Keratinocyte (primary cell): ENCODE data around the gene CHMP2A. TPM values are rescaled to one million over a fixed set of nuclear protein-coding genes. Genes with fewer than 3 reads are reported as not detected.

Experiments used
- DNase-seq: peaks from one replicate; pipeline ENCODE4 v3.0.0-alpha.2; 2011; ENCODE audit warnings: low read depth, missing footprints, low spot score
- FAIRE-seq: peaks from 2 replicates; lab custom pipeline; 2011; peaks lifted over from hg19 to GRCh38; lab: Jason Lieb, UNC
- H2AFZ ChIP-seq: 2 replicates; pipeline ENCODE4 v1.6.0; 2012; ENCODE audit warnings: low read length, control low read depth, inconsistent platforms; ENCODE audit not compliant: control insufficient read depth
- H3K27ac ChIP-seq: 2 replicates; pipeline ENCODE4 v1.5.1; 2011; ENCODE audit warnings: low read length; ENCODE audit not compliant: control insufficient read depth, insufficient read depth
- H3K27me3 ChIP-seq: 3 replicates; pipeline ENCODE4 v1.6.0; 2011; ENCODE audit warnings: low read length; ENCODE audit not compliant: control insufficient read depth, insufficient read depth; ENCODE audit errors: extremely low read depth
- H3K36me3 ChIP-seq, 2 experiments: 2 replicates in 1 of 2; 3 replicates in 1 of 2; pipeline ENCODE4 v1.5.1; 2011; ENCODE audit warnings: low read length in 2 of 2, mild to moderate bottlenecking in 1 of 2; ENCODE audit not compliant: control insufficient read depth in 2 of 2, insufficient read depth in 2 of 2; ENCODE audit errors: extremely low read depth in 1 of 2
- H3K4me1 ChIP-seq: 3 replicates; pipeline ENCODE4 v1.5.1; 2011; ENCODE audit warnings: low read length; ENCODE audit not compliant: control insufficient read depth, insufficient read depth; ENCODE audit errors: extremely low read depth
- H3K4me2 ChIP-seq: 3 replicates; pipeline ENCODE4 v1.6.0; 2011; ENCODE audit warnings: low read depth, low read length; ENCODE audit not compliant: control insufficient read depth, insufficient read depth; ENCODE audit errors: extremely low read depth
- H3K4me3 ChIP-seq, 3 experiments: fragments of 200-600 bp in 1 of 3; sonication (generic) in 1 of 3; 2 replicates in 2 of 3; 3 replicates in 1 of 3; pipeline ENCODE4 v1.5.1; 2011 to 2016; ENCODE audit warnings: low read length in 3 of 3, mild to moderate bottlenecking in 3 of 3, control low read depth in 2 of 3, inconsistent platforms in 1 of 3, low read depth in 1 of 3, mixed read lengths in 1 of 3, mixed run types in 1 of 3, moderate library complexity in 1 of 3; ENCODE audit not compliant: control insufficient read depth in 2 of 3, insufficient read depth in 2 of 3; ENCODE audit errors: extremely low read depth in 1 of 3
- H3K79me2 ChIP-seq: 2 replicates; pipeline ENCODE4 v1.6.0; 2012; ENCODE audit warnings: low read length; ENCODE audit not compliant: control insufficient read depth, insufficient read depth
- H3K9ac ChIP-seq: 3 replicates; pipeline ENCODE4 v1.6.0; 2011; ENCODE audit warnings: low read length; ENCODE audit not compliant: control insufficient read depth, insufficient read depth; ENCODE audit errors: extremely low read depth
- H3K9me1 ChIP-seq: 3 replicates; pipeline ENCODE4 v1.6.0; 2011; ENCODE audit warnings: low read length; ENCODE audit not compliant: control insufficient read depth, insufficient read depth; ENCODE audit errors: extremely low read depth
- H3K9me3 ChIP-seq: 2 replicates; pipeline ENCODE4 v1.5.1; 2012; ENCODE audit warnings: low read depth, low read length; ENCODE audit not compliant: control insufficient read depth
- H4K20me1 ChIP-seq: 3 replicates; pipeline ENCODE4 v1.6.0; 2011; ENCODE audit warnings: low read length; ENCODE audit not compliant: control insufficient read depth, insufficient read depth; ENCODE audit errors: extremely low read depth
- EZH2 ChIP-seq: IDR thresholded peaks from one replicate; pipeline ENCODE4 v1.6.1; 2012; ENCODE audit warnings: inconsistent platforms, mild to moderate bottlenecking, low read length, moderate library complexity
- dilution Hi-C: fragments of 300-500 bp; cut with MboI; formaldehyde crosslinking; loops from one replicate; pipeline ENCODE4 v1.7.0; 2020; ENCODE audit warnings: low sequenced_read_pairs; ENCODE audit not compliant: extremely low pct_ligation_motif_present
- polyA plus RNA-seq, 5 experiments: library from polyadenylated mRNA; depleted of rRNA in 3 of 5; stranded (reverse) in 3 of 5; stranded (forward) in 1 of 5; unstranded in 1 of 5; fragments of >200 nt; gene quantifications; 1 replicate in 1 of 5; 2 replicates in 3 of 5; 3 replicates in 1 of 5; pipeline versions ENCODE4 v1.2.1 to v1.2.3, GENCODE V29; 2011 to 2012; ENCODE audit warnings: missing spikeins in 2 of 5, low read depth in 1 of 5, low replicate concordance in 1 of 5
- TF ChIP-seq, protein P1 (sequence below), 3 experiments: IDR thresholded peaks in 1 of 3; conservative IDR thresholded peaks in 1 of 3; optimal IDR thresholded peaks in 1 of 3; 2 replicates in 2 of 3; 3 replicates in 1 of 3; pipeline versions ENCODE3 to v1.5.1; 2011; ENCODE audit warnings: low read length in 3 of 3, mild to moderate bottlenecking in 3 of 3, moderate library complexity in 2 of 3, control low read depth in 1 of 3, inconsistent platforms in 1 of 3; ENCODE audit not compliant: insufficient read depth in 2 of 3; ENCODE audit errors: extremely low read depth in 1 of 3

CHMP2A gene
- polyA plus RNA-seq, 1 donor (not counting 4 experiments of a cell fraction or from before 2014, with no cell fraction given): 115 TPM

DNA sequence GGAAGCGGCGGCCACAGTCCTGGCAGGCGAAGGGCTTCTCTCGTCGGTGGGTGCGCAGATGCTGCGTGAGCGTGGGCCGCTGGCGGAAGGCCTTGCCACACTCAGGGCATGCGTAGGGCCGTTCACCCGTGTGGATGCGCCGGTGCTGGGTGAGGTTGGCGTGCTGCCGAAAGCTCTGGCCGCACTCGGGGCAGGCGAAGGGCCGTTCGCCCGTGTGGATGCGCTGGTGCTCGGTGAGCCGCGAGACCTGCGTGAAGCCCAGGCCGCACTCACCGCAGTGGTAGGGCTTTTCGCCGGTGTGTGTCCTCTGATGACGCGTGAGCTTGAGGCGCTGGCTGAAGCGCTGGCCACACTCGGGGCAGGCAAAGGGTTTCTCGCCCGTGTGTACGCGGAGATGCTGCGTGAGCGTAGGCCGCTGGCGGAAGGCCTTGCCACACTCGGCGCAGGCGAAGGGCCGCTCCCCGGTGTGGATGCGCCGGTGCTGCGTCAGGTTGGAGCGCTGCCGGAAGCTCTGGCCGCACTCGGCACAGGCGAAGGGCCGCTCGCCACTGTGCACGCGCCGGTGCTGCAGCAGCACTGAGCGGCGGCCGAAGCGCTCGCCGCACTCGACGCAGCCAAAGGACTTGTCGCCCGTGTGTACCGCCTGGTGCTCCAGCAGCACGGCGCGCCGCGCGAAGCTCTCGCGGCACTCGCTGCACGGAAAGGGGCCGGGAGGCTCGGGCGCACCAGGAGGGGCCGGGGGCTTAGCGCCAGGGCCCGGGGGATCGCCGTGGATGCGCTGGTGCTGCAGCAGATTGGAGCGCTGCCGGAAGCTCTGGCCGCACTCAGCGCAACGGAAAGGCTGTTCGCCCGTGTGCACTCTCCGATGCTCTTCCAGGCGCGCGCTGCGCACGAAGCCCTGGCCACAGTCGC lies 7.5 kb upstream of the CHMP2A start:
- Histone ChIP-seq H4K20me1 (no peaks in the 10 kb centered on the region), H3K79me2 (peaks cover 8% of the 10 kb centered on the region), H3K27ac (no peak overlapping the region), H3K9me3 (no peaks in the 10 kb centered on the region), H2AFZ (peak overlapping the region; percentile 56), H3K36me3 (peaks cover 2 to 5% of the 10 kb centered on the region in 2 experiments), H3K4me1 (peaks cover 22% of the 10 kb centered on the region), H3K4me3 (peak overlapping the region; percentile 23 to 54 (median 29)), H3K9me1 (no peaks in the 10 kb centered on the region), H3K4me2 (peak overlapping the region; percentile 84), H3K9ac (peak overlapping the region; percentile 44), H3K27me3 (peaks cover 4% of the 10 kb centered on the region)
- TF ChIP-seq EZH2: no peak
- TF ChIP-seq, protein P1, sequence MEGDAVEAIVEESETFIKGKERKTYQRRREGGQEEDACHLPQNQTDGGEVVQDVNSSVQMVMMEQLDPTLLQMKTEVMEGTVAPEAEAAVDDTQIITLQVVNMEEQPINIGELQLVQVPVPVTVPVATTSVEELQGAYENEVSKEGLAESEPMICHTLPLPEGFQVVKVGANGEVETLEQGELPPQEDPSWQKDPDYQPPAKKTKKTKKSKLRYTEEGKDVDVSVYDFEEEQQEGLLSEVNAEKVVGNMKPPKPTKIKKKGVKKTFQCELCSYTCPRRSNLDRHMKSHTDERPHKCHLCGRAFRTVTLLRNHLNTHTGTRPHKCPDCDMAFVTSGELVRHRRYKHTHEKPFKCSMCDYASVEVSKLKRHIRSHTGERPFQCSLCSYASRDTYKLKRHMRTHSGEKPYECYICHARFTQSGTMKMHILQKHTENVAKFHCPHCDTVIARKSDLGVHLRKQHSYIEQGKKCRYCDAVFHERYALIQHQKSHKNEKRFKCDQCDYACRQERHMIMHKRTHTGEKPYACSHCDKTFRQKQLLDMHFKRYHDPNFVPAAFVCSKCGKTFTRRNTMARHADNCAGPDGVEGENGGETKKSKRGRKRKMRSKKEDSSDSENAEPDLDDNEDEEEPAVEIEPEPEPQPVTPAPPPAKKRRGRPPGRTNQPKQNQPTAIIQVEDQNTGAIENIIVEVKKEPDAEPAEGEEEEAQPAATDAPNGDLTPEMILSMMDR (optimal IDR thresholded peaks at IDR 0.05 in 1 of 3, IDR thresholded peaks at IDR 0.05 in 1 of 3, conservative IDR thresholded peaks at IDR 0.05 in 1 of 3; ENCODE audit: extremely low read depth in 1 of 3, insufficient read depth in 2 of 3, low read length in 3 of 3): no peak
- dilution Hi-C loops: no loop called here
- FAIRE-seq (no peak), DNase-seq (no peak)

DNA sequence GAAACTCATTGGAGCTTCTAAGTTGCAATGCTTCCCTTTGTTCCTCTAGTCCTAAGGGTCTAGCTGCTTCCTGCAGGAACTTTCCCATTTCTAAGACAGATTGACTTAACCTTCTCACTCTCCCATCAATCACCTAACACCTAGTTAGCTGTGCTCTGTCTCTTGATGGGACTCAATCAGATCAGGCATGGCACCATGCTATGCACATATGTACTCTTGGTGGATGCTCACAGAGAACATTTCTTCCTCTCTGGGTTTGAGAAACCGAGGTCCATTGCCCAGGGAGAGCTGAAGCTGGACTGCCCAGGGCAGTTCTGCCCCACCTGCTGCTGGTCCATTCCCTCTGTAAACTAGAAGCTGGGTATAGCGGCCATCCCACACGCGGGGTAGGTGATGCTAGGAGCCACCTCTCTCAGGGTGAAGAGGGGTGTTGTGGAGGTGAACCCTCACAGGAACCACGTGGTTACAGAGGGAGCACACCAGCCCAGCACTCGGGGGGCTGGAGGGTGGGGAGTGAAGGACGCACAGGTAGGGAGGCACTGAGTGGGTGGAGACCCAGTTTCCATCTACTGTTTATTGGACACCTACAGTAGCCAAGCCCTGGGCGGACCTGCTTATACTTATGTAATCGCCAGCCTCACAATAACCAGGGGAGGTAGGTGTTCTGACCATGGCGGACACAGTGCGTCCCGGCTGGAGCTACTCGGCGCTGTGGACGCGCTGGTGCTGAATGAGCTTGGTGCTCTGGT lies 6.6 kb upstream of the CHMP2A start:
- Histone ChIP-seq H3K27me3 (peaks cover 4% of the 10 kb centered on the region), H4K20me1 (no peaks in the 10 kb centered on the region), H3K9ac (peak overlapping the region; percentile 44), H3K9me3 (no peaks in the 10 kb centered on the region), H2AFZ (no peak overlapping the region), H3K36me3 (peaks cover 3 to 8% of the 10 kb centered on the region in 2 experiments), H3K4me1 (peaks cover 30% of the 10 kb centered on the region), H3K4me2 (peak overlapping the region; percentile 84), H3K27ac (no peak overlapping the region), H3K9me1 (no peaks in the 10 kb centered on the region), H3K4me3 (peak overlapping the region in 2 of 3 experiments; percentile 23 to 54), H3K79me2 (peaks cover 16% of the 10 kb centered on the region)
- FAIRE-seq (no peak), DNase-seq (no peak)
- dilution Hi-C loops: no loop called here
- TF ChIP-seq, protein P1 (optimal IDR thresholded peaks at IDR 0.05 in 1 of 3, IDR thresholded peaks at IDR 0.05 in 1 of 3, conservative IDR thresholded peaks at IDR 0.05 in 1 of 3; ENCODE audit: extremely low read depth in 1 of 3, insufficient read depth in 2 of 3, low read length in 3 of 3): no peak
- TF ChIP-seq EZH2: no peak
